Mucosa of stomach (tissue), 1 donor: ENCODE data around the gene CYBC1.

Experiments used
- H3K27me3 ChIP-seq: one replicate; pipeline ENCODE4 v1.7.0; 2013; ENCODE audit warnings: mild to moderate bottlenecking, low read length; ENCODE audit not compliant: control insufficient read depth, insufficient read depth
- H3K36me3 ChIP-seq: one replicate; pipeline ENCODE4 v1.7.0; 2013; ENCODE audit warnings: low read length; ENCODE audit not compliant: control insufficient read depth, insufficient read depth
- H3K4me1 ChIP-seq: one replicate; pipeline ENCODE4 v1.7.0; 2013; ENCODE audit warnings: mild to moderate bottlenecking, low read length; ENCODE audit not compliant: control insufficient read depth, insufficient read depth
- H3K4me3 ChIP-seq: one replicate; pipeline ENCODE4 v1.7.0; 2013; ENCODE audit warnings: low read length
- H3K9ac ChIP-seq: one replicate; pipeline ENCODE4 v1.7.0; 2013; ENCODE audit warnings: mild to moderate bottlenecking, low read length, moderate library complexity
- H3K9me3 ChIP-seq: one replicate; pipeline ENCODE4 v1.7.0; 2013; ENCODE audit warnings: mild to moderate bottlenecking, low read length, moderate library complexity; ENCODE audit not compliant: control insufficient read depth
- donor health status: Pancreatic carcinoma.

CYBC1 gene

GRCh38 chr17:82489851-82490511 is 39.4 kb upstream of the CYBC1 start:
- Histone ChIP-seq H3K36me3 (peaks cover 8% of the 10 kb centered on the region), H3K9ac (no peak overlapping the region), H3K4me1 (peaks cover 38% of the 10 kb centered on the region), H3K4me3 (no peak overlapping the region), H3K9me3 (no peaks in the 10 kb centered on the region), H3K27me3 (no peaks in the 10 kb centered on the region)

GRCh38 chr17:82489117-82489516 is 38.6 kb upstream of the CYBC1 start:
- H3K4me1 ChIP-seq = peaks cover 34% of the 10 kb centered on the region
- peaks cover 16% of the 10 kb centered on the region for H3K36me3 ChIP-seq
- no peak overlapping the region for H3K9ac ChIP-seq
- no peaks in the 10 kb centered on the region for H3K9me3 ChIP-seq
- H3K27me3 ChIP-seq = no peaks in the 10 kb centered on the region
- H3K4me3 ChIP-seq = no peak overlapping the region

GRCh38 chr17:82487910-82488309 is 37.4 kb upstream of the CYBC1 start:
- Histone ChIP-seq H3K4me1 (peaks cover 25% of the 10 kb centered on the region), H3K4me3 (no peak overlapping the region), H3K27me3 (no peaks in the 10 kb centered on the region), H3K36me3 (peaks cover 16% of the 10 kb centered on the region), H3K9me3 (no peaks in the 10 kb centered on the region), H3K9ac (no peak overlapping the region)

GRCh38 chr17:82486231-82487094 is 35.9 kb upstream of the CYBC1 start:
- H3K36me3 ChIP-seq = peaks cover 16% of the 10 kb centered on the region

GRCh38 chr17:82483836-82484235 is 33.3 kb upstream of the CYBC1 start:
- Histone ChIP-seq H3K4me3 (no peak overlapping the region), H3K9ac (no peak overlapping the region), H3K27me3 (no peaks in the 10 kb centered on the region), H3K9me3 (no peaks in the 10 kb centered on the region), H3K36me3 (peaks cover 27% of the 10 kb centered on the region), H3K4me1 (peaks cover 8% of the 10 kb centered on the region)

More at GRCh38 chr17:82486231-82487094, 35.9 kb upstream of the CYBC1 start:
- Histone ChIP-seq H3K4me1 (peaks cover 18% of the 10 kb centered on the region), H3K9ac (no peak overlapping the region), H3K9me3 (no peaks in the 10 kb centered on the region), H3K27me3 (no peaks in the 10 kb centered on the region), H3K4me3 (no peak overlapping the region)

GRCh38 chr17:82483204-82483660 is 32.7 kb upstream of the CYBC1 start:
- no peak overlapping the region for H3K4me3 ChIP-seq
- peaks cover 8% of the 10 kb centered on the region for H3K4me1 ChIP-seq
- no peaks in the 10 kb centered on the region for H3K9me3 ChIP-seq
- H3K27me3 ChIP-seq = no peaks in the 10 kb centered on the region
- no peak overlapping the region for H3K9ac ChIP-seq
- peaks cover 30% of the 10 kb centered on the region for H3K36me3 ChIP-seq

GRCh38 chr17:82480318-82480717 is 29.8 kb upstream of the CYBC1 start:
- H3K36me3 ChIP-seq = peaks cover 23% of the 10 kb centered on the region
- H3K9me3 ChIP-seq = no peaks in the 10 kb centered on the region
- H3K27me3 ChIP-seq = no peaks in the 10 kb centered on the region
- H3K4me3 ChIP-seq = no peak overlapping the region
- H3K9ac ChIP-seq = no peak overlapping the region
- no peaks in the 10 kb centered on the region for H3K4me1 ChIP-seq

GRCh38 chr17:82479602-82480001 is 29.1 kb upstream of the CYBC1 start:
- no peaks in the 10 kb centered on the region for H3K9me3 ChIP-seq
- no peaks in the 10 kb centered on the region for H3K4me1 ChIP-seq
- peaks cover 19% of the 10 kb centered on the region for H3K36me3 ChIP-seq
- no peaks in the 10 kb centered on the region for H3K27me3 ChIP-seq
- no peak overlapping the region for H3K4me3 ChIP-seq
- H3K9ac ChIP-seq = no peak overlapping the region

- Histone ChIP-seq H3K9me3 (no peaks in the 10 kb centered on the region), H3K9ac (no peak overlapping the region), H3K36me3 (peaks cover 14% of the 10 kb centered on the region), H3K4me3 (no peak overlapping the region), H3K27me3 (no peaks in the 10 kb centered on the region), H3K4me1 (no peaks in the 10 kb centered on the region)
Observed at GRCh38 chr17:82477934-82478333, 27.4 kb upstream of the CYBC1 start.

- no peak overlapping the region for H3K4me3 ChIP-seq
- H3K4me1 ChIP-seq = no peaks in the 10 kb centered on the region
- H3K27me3 ChIP-seq = no peaks in the 10 kb centered on the region
- no peak overlapping the region for H3K9ac ChIP-seq
- peaks cover 14% of the 10 kb centered on the region for H3K36me3 ChIP-seq
- H3K9me3 ChIP-seq = no peaks in the 10 kb centered on the region
Observed at GRCh38 chr17:82475458-82475857, 24.9 kb upstream of the CYBC1 start.

- H3K36me3 ChIP-seq = peaks cover 8% of the 10 kb centered on the region
- no peak overlapping the region for H3K9ac ChIP-seq
- H3K4me1 ChIP-seq = no peaks in the 10 kb centered on the region
- H3K27me3 ChIP-seq = no peaks in the 10 kb centered on the region
- H3K9me3 ChIP-seq = no peaks in the 10 kb centered on the region
- H3K4me3 ChIP-seq = no peak overlapping the region
Observed at GRCh38 chr17:82474223-82475010, 23.9 kb upstream of the CYBC1 start.

GRCh38 chr17:82470065-82470464 is 19.5 kb upstream of the CYBC1 start:
- Histone ChIP-seq H3K27me3 (no peaks in the 10 kb centered on the region), H3K4me3 (no peak overlapping the region), H3K36me3 (peaks cover 6% of the 10 kb centered on the region)

More at GRCh38 chr17:82470065-82470464, 19.5 kb upstream of the CYBC1 start:
- Histone ChIP-seq H3K9me3 (no peaks in the 10 kb centered on the region), H3K4me1 (no peaks in the 10 kb centered on the region), H3K9ac (no peak overlapping the region)
